GM18873 (cell line): ENCODE measurements around the gene POU6F2.

ENCODE experiments used
- ATAC-seq: cut with Tn5 transposase; IDR thresholded peaks from one replicate; pipeline ENCODE4 v1.9.1; 2021; ENCODE audit warnings: mild to moderate bottlenecking, moderate library complexity, moderate number of reproducible peaks; ENCODE audit not compliant: unreplicated experiment, low FRiP score

The POU6F2 gene

DNA sequence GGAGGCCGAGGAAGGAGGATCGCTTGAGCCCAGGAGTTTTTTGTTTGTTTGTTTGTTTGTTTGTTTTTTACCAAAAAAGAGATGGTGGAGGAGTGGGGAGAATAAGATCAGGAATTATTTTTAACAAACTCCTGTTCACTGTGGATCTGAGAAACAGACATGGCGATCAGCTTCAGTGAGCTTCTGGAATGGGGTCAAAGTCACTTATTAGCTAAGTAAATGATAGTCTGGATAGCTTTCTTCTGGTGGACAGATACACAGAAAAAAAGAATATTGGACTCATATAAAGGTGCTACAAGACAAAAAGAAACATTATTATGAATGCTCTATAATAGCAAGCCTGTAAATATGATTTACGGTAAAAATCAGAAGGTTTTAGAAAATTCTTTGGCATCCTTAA, 85.1 kb downstream of the POU6F2 start:
- ATAC-seq, result no peak

DNA sequence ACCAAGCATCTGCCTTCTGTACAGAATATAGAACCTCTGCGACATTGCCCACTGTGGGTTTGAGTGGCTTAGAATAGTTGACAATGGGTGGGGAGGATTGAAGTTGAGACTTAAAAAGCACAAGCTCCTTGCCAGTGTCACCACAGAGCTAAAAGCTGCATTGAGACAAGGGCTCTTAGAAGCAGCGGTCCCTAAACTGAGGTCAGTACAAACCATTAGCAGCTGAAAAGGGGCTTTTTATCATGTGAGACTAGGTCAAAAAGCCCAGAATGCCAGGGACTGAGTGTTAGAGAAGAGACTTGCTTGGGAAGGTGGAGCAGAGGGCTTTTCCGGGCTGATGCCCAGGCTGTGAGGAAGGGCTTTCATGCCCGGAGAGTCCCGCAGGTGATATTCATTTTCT, 91.3 kb downstream of the POU6F2 start:
- no peak for ATAC-seq

DNA sequence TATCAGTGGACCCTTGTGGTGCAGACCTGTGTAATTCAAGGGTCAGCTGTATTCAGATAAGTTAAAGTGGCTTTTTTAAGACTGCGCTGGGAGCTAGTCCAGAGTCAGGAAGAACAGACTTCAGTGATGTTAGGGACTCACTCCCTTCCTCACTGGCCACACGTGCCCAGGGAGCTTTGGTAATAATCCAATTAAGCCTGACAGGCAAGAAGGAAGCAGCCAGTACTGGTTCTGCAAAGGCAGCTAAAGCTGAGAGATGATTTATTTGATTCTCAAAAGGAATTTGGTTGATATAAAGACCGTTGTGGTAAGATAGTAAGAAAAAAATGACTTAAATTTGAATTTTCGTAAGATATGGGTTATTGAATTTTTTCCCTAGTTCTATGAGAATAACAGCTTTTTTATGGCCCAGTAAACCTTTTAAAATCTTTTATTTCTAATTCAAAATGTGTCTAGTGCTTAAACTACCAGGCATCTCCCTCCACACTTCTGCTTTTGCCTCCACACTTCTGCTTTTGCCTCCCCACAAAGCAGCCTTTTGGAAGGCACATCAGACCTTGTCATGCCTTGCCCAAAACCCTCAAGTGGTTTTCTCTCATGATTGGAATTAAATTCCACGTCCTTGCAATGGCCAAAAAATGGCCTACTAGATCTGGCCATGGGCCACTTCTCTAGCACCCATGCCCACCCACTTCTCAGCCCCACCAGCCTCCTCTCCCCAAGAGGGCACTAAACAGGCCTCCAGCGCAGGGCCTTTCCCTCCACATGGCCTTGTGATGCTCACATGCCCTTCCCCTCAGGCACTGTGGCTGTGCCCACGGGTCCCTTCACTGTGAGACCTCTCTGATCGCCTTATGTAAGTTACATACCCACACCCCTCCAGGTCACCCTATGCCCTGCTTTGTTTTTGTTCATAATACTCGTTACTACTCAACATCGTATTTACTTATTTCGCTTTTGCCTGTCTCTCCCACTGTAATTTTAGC, 92.5 kb downstream of the POU6F2 start:
- ATAC-seq, result no peak

DNA sequence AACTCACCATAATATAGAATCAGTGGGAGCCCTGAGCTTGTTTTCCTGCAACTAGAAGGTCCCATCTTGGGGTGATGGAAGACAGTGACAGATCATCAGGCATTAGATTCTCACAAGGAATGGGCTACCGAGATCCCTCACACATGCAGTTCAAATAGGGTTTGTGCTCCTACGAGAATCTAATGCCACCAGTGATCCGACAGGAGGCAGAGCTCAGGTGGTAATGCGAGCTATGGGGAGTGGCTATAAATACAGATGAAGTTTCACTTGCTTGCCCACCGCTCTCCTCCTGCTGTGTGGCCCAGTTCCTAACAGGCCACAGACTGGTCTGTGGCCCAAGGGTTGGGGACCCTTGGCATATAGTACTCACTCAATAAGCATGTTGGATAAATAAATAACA, 93.4 kb downstream of the POU6F2 start:
- ATAC-seq, result no peak

GRCh38 chr7:39073432-39073831, 95.7 kb downstream of the POU6F2 start:
- no peak for ATAC-seq

DNA sequence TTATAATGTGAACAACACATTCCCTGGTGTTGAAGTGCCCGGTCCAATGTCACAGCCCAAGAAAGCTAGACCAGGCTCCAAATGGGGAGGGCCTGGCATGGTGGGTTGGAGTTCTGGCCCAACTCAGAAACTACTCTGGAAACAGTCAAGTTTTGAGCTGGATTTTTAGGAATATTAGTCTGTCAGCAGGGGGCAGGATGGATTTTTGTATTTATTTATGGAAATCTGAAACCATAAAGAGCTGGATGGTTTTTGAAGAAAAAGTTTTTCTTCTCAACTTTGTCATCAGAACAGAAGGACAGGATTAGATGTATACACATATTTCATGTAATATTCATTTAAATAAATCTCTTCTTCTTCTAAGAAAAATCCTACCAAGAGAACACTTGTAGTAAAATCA, 97.5 kb downstream of the POU6F2 start:
- ATAC-seq, result no peak

GRCh38 chr7:39083781-39084180, 106.1 kb downstream of the POU6F2 start:
- no peak for ATAC-seq

- no peak for ATAC-seq
Observed at GRCh38 chr7:39084349-39084748, 106.6 kb downstream of the POU6F2 start.

- ATAC-seq, result no peak
Observed at GRCh38 chr7:39085189-39085588, 107.5 kb downstream of the POU6F2 start.

DNA sequence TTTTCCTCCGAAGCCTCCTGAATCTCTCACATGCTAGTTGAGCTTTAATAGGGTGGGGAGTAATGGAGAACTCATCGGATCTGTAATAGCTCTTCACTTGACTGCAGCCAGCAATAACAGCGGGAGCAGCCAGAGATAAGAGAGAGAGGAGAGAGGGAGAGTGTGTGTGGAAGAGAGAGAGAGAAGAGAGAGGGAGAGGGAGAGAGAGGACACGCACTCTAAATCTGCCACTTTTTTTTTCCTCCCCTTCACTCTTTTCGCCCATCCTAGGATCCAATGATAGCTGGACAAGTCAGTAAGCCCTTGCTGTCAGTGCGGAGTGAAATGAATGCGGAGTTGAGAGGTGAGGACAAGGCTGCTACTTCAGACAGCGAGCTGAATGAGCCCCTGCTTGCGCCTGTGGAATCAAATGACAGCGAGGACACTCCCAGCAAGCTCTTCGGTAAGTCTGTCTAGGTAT, 107.9 kb downstream of the POU6F2 start:
- no peak for ATAC-seq

GRCh38 chr7:39086638-39087360, 109.1 kb downstream of the POU6F2 start:
- no peak for ATAC-seq

DNA sequence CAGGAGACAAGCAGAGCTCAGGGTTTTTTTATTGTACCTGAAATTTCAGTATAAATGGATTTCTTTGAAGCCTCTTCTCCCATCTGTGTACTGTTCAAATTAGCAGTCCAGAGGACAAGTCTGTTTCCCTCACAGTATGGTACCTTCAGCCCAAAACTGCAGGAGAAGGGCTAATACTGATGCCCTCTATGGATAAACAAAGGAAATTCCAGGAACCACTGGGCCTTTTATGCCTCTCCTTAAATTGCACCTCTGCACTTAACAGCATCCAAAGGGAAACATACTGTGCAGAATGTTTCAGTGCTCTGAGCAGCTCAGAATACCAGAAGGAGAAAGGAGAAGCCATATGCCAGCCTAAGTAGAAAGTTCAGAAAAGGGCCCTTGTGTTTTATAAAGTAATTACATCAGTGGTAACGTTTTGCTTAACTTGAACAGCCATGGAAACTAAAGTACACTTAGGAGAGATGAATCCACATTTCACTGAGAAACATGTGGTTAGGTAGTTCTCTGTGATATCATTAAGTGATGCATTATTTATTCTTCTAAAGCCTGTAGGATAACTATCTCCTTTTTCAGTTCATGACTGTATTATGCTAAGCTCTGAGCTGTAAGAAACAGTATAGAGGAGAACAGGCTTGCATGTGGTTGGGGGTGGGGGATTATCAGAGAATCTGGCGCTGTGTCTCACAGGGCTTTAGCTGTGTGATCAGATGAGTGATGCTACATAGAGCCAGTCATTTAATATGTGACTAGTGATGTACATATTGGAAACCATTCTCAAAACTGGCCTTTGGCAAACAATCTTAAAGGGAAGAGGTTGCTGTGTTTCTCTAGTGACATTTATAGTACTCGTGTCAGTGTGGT, 111.3 kb downstream of the POU6F2 start:
- ATAC-seq, result no peak

GRCh38 chr7:39091145-39091544, 113.4 kb downstream of the POU6F2 start:
- ATAC-seq, result no peak

DNA sequence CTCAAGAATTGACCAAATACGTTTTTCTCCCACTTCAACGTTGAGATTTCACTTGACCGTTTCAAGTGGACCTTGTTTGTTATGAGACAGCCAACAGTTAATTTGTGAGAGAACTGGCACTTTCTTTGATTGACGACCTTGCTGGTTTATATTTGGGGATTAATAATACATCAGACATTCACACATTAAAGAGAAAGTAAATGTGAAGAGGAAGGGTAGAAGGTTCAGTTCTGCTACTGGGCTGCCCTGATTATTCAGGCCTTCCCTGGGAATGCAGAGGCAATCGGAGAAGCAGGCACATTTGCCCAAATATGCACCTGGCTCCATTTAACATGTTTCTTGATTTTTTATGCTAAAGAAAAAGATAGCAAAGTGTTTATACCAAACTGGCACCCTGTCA, 114.1 kb downstream of the POU6F2 start:
- no peak for ATAC-seq

GRCh38 chr7:39094731-39095130, 117.0 kb downstream of the POU6F2 start:
- no peak for ATAC-seq

DNA sequence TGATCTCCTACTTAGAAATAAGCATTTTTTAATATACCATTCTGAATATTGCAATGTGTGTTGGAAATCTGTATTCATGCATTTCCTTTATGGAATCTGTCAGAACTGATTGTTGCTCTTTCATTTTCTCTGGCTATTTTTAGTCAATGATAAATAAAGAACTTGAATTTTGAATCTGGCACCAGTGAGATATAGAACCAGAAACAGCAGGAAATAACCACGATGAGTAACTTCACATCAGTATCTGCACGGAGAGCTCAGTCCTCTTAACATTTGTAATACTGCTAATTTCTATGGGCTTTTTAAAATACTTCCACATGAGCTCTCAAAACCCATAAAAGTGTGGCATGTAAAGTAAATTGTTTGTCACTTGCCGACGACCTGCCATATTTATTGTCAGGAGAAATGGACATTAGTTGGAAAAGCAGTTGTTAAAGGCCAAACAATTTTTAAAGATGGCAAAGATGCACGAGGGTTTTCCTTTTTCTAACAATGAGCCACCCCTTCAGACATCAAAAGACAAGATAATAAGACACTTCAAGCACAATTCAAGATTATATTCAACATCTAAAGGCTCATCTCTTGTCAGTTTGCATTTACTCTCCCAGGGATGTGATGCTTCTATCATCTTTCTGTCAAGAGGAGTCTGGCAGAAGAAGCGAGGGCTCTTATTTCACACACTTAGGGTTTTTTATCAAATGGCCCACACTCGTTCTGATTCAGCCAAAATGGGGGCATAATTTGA, 118.3 kb downstream of the POU6F2 start:
- no peak for ATAC-seq

- no peak for ATAC-seq
Observed at GRCh38 chr7:39098506-39098905, 120.8 kb downstream of the POU6F2 start.

DNA sequence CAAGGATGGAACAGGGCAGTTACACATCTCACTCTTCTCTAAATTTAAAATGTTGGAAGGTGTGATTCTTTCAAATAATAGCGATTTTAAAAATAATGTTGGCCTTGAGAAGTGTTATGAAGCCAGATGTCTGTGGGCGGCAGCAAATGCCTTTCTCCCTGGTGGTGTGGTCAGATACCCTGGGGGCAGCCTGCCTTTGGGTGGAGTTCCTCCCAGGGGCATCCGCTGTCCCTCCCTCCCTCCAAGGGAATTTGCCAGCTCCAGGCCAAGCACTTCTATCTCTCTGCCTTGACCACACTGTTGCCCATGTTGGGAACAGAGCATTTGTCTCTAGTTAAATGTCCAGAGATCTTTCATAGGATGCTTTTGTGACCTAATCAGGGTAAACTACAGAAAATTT, 121.4 kb downstream of the POU6F2 start:
- no peak for ATAC-seq

DNA sequence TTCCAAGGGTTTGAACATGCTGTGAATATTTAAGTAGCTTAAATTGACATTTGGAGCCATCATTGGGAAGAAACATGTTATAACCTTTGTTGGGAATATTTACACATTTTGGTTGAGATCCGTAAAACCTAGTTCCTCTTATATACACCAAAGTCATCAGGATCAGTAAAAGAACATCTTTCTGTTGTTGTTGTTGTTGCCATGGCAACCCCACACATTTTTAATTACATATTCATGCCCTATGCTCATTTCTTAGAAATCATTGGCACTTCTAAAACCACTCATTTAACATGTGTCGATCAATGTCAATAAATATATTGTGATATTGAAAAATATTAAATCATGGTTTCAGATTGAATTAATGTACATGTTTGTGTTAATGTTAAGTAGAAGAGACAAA, 122.6 kb downstream of the POU6F2 start:
- no peak for ATAC-seq

- ATAC-seq, result no peak
Observed at GRCh38 chr7:39102234-39102633, 124.5 kb downstream of the POU6F2 start.
